Cortex of kidney (tissue), 1 donor: Measurements from ENCODE around the gene NOB1.
"Not testable (repeated sequence)": the region's sequence is repeated elsewhere in the genome, so short reads cannot be mapped to it uniquely, and the experiment has no call there.

ENCODE experiments used
- DNase-seq: peaks from one replicate; lab custom pipeline; 2025; lab: John Stamatoyannopoulos, UW

The NOB1 gene

GRCh38 chr16:69761983-69762813 is 7.5 kb upstream of the NOB1 start, which contains the start of gene WWP2:
Gene WWP2 (plus strand): TSS chr16:69762332. CDS start chr16:69787011, 24,679 bp downstream.
- no peak for DNase-seq

DNA sequence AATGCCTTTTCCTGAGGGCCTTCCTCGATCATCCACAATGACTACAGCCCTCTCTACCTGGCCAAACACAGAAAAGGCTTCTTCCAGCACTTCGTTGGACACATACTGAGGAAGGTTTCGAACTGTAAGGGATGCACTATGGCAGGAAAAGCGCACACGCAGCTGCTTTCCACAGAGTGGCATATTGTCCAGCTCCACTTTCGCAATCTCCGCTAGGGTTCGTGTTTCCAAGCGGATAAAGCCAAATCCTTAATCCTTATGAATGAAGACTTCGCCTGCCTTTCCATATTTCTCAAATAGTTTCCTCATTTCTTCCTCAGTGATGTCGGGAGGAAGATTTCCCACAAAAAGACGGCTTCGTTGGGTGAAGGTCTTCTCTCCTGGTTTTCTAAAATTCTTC is 2.6 kb upstream of the NOB1 start:
- not testable (repeated sequence) for DNase-seq

DNA sequence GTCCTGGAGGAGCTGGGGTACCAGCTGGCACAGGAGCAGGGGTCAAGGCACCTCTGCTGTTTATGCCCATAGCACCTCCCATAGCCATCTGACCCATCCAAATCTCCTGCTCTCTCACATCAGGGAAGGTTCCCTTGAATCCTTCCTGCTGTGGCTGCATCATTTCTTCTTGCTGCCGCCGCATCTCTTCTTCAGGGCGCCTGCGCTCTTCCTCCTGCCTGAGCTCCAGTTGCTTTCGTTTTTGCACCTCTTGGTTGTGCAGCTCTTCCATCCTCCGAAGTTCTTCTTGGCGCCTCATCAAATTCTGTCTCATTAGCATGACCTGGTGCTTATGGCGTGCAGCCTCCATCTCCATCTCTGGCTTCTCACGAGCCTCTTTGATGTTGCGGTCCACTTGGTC is 2.0 kb upstream of the NOB1 start:
- DNase-seq, result no peak

DNA sequence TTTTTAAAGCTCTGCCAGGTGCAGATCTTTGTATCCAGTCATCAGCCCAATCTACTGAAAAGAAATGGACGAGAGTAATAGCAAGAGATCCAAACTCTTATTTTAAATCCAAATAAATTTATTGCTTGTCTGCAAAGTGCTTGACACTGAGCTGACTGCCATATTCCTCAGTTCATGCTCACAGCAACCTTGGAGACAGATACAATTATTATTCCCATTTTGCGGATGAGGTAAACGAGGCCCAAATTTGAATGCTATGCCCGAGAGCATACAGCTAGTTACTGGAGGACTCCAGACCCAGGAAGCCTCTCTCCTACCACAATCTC is 620 bp downstream of the NOB1 start:
- DNase-seq, result no peak

- DNase-seq, result no peak
Measured at GRCh38 chr16:69748694-69749345, 5.9 kb downstream of the NOB1 start.

DNA sequence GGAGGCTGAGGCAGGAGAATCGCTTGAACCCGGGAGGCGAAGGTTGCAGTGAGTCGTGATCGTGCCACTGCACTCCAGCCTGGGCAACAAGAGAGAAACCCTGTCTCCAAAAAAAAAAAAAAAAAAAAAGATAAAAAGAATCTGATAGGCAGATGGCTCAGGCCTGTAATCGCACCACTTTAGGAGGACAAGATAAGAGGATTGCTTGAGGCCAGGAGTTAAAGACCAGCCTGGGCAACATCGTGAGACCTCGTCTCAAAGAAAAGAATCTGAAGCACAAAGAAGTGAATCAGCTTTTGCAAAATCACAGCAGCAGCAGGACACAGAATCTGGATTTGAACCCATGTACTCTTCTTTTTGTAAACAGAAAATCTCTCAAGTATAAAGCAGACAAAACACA is 7.6 kb downstream of the NOB1 start:
- DNase-seq, result no peak

DNA sequence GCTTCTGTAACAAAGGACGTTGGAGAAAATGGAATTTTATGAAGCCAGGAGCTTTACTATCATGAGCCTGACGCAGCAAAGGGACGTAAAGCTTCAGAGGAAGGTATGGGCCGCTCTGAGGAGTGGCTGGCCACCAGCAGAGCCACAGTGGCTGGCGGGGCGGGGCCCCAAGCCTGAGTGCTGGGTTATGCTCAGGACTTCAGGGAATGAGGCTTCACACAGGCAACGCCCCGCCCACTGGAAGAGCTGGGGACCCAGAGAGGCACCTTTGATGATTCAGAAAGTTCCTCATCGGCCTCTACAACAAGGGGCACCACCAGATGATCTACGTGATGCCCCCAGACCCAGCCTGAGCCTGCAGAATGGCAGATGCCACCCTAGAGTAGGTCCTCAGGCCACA is 8.8 kb downstream of the NOB1 start:
- no peak for DNase-seq

GRCh38 chr16:69745232-69745612 is 9.5 kb downstream of the NOB1 start:
- no peak for DNase-seq

- no peak for DNase-seq
Measured at GRCh38 chr16:69744363-69745231, 10.1 kb downstream of the NOB1 start.

DNA sequence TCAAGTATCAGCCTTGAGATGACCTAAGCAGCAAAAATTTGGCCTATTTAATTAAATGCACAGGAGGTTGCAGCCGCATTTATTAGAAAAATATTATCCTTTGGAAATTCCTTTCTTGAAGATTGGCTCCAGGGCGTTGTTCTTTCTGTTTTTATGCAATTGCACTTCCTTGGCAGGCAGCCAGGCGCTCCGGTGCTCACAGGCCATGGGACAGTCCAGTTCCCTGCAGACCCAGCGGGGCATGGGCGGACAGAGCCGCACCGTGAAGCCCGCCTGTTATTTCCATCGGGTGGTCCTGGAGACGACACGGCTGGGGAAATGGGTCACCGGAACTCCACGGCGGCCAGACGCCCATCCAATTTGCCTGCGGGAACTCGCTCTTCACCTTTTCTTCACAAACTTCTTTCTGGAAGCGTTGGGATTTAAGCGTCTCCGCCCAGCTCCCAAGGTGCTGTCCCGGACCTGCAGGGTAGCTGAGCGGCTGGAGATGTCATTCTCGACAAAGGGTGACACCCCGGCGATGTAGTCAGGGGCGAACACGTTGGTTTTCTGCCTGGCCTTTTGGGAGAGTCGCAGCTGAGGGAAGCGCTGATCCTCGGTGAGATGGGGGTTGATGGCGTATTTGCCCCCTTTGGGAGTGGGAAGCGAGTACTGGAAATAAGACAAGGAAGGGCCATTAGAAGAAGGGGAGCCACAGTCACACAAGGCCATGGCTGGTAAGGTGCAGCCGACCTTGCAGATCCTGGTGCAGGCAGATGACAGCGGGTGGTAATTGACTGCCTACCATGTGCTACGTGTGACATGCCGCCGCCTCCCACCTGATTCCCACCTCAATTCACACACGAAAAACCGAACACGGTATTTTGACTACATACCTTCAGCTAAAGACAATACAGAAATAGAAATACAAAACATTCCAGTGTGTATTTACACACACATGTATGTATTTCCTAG is 12.5 kb downstream of the NOB1 start:
- DNase-seq, result no peak

- no peak for DNase-seq
Measured at GRCh38 chr16:69741519-69741918, 13.2 kb downstream of the NOB1 start.

DNA sequence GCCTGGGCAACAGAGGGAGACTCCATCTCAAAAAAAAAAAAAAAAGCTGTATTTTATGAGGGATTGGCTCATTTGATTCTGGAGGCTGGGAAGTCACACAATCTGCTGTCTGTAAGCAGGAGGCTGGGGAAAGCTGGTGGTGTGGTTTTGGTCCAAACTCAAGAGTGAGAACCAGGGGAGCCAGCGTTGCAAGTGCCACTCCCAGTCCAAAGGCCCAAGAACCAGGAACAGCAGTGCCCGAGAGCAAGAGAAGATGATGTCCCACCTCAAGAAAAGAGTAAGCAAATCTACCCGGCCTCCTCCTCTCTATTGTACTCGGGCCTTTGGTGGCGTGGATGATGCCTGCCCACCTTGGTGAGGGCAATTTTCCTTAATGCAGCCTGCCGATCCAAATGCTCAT is 22.6 kb downstream of the NOB1 start:
- no peak for DNase-seq

DNA sequence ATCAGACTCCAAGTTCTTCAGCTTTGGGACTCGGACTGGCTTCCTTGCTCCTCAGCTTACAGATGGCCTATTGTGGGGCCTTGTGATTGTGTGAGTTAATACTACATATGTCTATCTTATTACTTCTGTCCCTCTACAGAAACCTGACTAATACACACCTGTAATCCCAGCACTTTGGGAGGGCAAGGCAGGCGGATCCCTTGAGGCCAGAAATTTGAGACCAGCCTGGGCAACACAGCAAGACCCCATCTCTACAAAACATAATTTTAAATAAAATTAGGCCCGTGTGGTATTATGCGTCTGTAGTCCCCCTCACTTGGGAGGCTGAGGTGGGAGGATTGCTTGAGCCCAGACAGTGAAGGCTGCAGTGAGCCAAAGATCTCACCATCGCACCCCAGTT is 23.4 kb downstream of the NOB1 start:
- not testable (repeated sequence) for DNase-seq

DNA sequence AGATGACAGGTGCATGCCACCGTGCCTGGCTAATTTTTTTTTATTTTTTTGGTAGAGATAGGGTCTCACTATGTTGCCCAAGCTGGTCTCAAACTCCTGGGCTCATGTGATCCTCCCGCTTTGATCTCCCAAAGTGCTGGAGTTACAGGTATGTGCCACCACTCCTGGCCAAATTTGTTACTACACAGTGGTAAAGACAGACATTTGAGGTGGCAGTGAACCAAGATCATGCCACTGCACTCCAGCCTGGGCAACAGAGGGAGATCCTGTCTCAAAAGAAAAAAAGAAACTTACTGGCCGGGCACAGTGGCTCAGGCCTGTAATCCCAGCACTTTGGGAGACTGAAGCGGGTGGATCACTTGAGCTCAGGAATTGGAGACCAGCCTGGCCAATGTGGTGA is 25.7 kb downstream of the NOB1 start:
- DNase-seq, result not testable (repeated sequence)

DNA sequence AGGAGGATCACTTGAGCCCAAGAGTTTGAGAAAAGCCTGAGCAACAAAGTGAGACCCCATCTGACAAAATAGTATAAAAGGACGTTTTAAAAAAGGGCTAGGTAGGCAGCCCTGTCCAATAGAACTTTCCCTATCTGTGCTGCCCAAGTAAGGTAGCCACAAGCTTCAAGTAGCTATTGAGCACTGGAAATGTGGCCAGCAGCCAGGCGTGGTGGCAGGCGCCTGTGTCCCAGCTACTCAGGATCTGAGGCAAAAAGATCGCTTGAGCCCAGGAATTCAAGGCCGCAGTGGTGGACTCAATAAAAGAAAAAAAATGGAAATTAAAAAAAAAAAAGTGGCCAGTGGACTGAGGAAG is 26.8 kb downstream of the NOB1 start:
- DNase-seq, result no peak

GRCh38 chr16:69726313-69727060 is 28.2 kb downstream of the NOB1 start, which contains the start of gene NQO1:
Gene NQO1 (minus strand): TSS chr16:69726560. CDS start chr16:69726439, 121 bp downstream.
- no peak for DNase-seq

- no peak for DNase-seq
Measured at GRCh38 chr16:69725480-69726312, 29.0 kb downstream of the NOB1 start.

DNA sequence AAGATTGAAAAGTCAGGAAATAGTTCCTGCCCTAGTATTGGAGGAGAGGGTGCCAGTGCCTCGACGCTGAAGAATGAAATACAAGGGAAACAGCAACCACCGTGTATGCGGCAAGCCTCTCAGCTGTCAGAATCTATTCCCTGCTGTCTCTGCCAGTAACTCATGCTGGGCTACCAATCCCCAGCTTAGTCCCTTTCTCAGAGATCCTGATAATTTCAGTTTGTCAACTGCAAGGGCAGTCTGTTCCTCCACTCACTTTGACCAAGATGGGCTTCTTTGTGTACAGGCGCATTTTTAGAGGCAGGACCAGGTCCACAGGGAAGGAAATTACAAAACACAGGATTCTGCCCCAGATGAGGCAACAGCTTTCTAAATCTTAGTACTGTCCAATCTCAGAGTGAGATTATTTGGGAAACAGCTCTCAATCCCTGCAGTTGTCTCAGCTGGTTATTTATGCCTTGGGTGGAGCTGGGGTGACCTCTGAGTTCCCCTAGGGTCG is 29.7 kb downstream of the NOB1 start:
- no peak for DNase-seq

- DNase-seq, result no peak
Measured at GRCh38 chr16:69724414-69724873, 30.3 kb downstream of the NOB1 start.
